ENCODE results near the gene SSBP4. TPM values are rescaled to one million over a fixed set of nuclear protein-coding genes. Genes with fewer than 3 reads are reported as not detected.

SSBP4 gene
- total RNA-seq: 69.8 and 77.4 TPM in 2 replicates

GRCh38 chr19:18419195-18419698, at the start of gene SSBP4:
Gene SSBP4 (plus strand): TSS chr19:18419398. CDS start chr19:18419649, 251 bp downstream.

GRCh38 chr19:18385675-18386542, 33.3 kb upstream of the SSBP4 start, which contains the start of gene GDF15:
Gene GDF15 (plus strand): TSS chr19:18386158. CDS start chr19:18386190, 32 bp downstream.

GRCh38 chr19:18397242-18398202, 21.7 kb upstream of the SSBP4 start, which contains the start of gene LRRC25:
Gene LRRC25 (minus strand): TSS chr19:18397622. CDS start chr19:18396963, 659 bp downstream.

GRCh38 chr19:18437491-18438330, 18.5 kb downstream of the SSBP4 start, which contains the start of gene ISYNA1:
Gene ISYNA1 (minus strand): TSS chr19:18438133. CDS start chr19:18437979, 154 bp downstream.

Small RNA genes within 50 kb of the gene (small RNA-seq; reads per million reads assigned to genes)
- 0.11 reads per million for gene MIR3189

Other genes with a start within 250 kb of the SSBP4 start
- 29.1 and 30.9 TPM in 2 replicates for gene IFI30, start 245.6 kb upstream of the SSBP4 start, total RNA-seq
- gene MPV17L2, start 226.2 kb upstream of the SSBP4 start, total RNA-seq: 8.1 and 10.9 TPM in 2 replicates
- 1.1 and 1.2 TPM in 2 replicates for gene RAB3A, start 215.4 kb upstream of the SSBP4 start, total RNA-seq
- 0.20 TPM in 1 of 2 replicates, not detected in the other for gene PDE4C, start 193.0 kb upstream of the SSBP4 start, total RNA-seq
- 0.39 and 0.73 TPM in 2 replicates for gene IQCN, start 144.9 kb upstream of the SSBP4 start, total RNA-seq
- gene JUND, start 137.8 kb upstream of the SSBP4 start, total RNA-seq: 96.2 and 99.6 TPM in 2 replicates
- 146 and 148 TPM in 2 replicates for gene LSM4, start 96.3 kb upstream of the SSBP4 start, total RNA-seq
- gene PGPEP1, start 78.8 kb upstream of the SSBP4 start, total RNA-seq: 14.0 and 17.4 TPM in 2 replicates
- gene GDF15, start 33.2 kb upstream of the SSBP4 start, total RNA-seq: 17.3 and 18.0 TPM in 2 replicates
- gene LRRC25, start 21.8 kb upstream of the SSBP4 start, total RNA-seq: not detected in 2 replicates
- gene ISYNA1, start 18.7 kb downstream of the SSBP4 start, total RNA-seq: 2.6 and 4.7 TPM in 2 replicates
- 14.7 and 17.0 TPM in 2 replicates for gene ELL, start 102.7 kb downstream of the SSBP4 start, total RNA-seq
- gene FKBP8, start 124.2 kb downstream of the SSBP4 start, total RNA-seq: 185 and 224 TPM in 2 replicates
- 113 and 126 TPM in 2 replicates for gene KXD1, start 138.5 kb downstream of the SSBP4 start, total RNA-seq
- gene UBA52, start 152.5 kb downstream of the SSBP4 start, total RNA-seq: 449 and 860 TPM in 2 replicates
- 34.0 and 55.1 TPM in 2 replicates for gene REX1BD, start 169.4 kb downstream of the SSBP4 start, total RNA-seq
- gene CRLF1, start 187.4 kb downstream of the SSBP4 start, total RNA-seq: 8.4 and 13.2 TPM in 2 replicates
- under 0.01 TPM in 2 replicates for gene TMEM59L, start 193.5 kb downstream of the SSBP4 start, total RNA-seq
- gene KLHL26, start 217.6 kb downstream of the SSBP4 start, total RNA-seq: 2.3 and 3.3 TPM in 2 replicates

Data from subcutaneous preadipocyte (primary cell).